K562 (cell line): ENCODE results near the gene SPRED2. TPM values are rescaled to one million over a fixed set of nuclear protein-coding genes. Genes with fewer than 3 reads are reported as not detected.

Experiments
- ARID2 ChIP-seq: fragments of 450-650 bp; IDR thresholded peaks from 2 replicates; pipeline ENCODE4 v1.6.1; 2017; ENCODE audit warnings: antibody characterized with exemption, mild to moderate bottlenecking
- ASH1L ChIP-seq: fragments of 450-650 bp; IDR thresholded peaks from 2 replicates; pipeline ENCODE4 v1.6.1; 2018; ENCODE audit warnings: borderline replicate concordance, mild to moderate bottlenecking, low read depth; ENCODE audit not compliant: partially characterized antibody
- C11orf30 ChIP-seq: fragments of 450-650 bp; IDR thresholded peaks from 2 replicates; pipeline ENCODE4 v1.6.1; 2016; ENCODE audit warnings: low read depth, mild to moderate bottlenecking
- CBX2 ChIP-seq: fragments of 200-600 bp; sonication (generic); IDR thresholded peaks from one replicate; pipeline ENCODE4 v1.6.1; 2012; ENCODE audit warnings: mild to moderate bottlenecking, low read length, inconsistent platforms; ENCODE audit not compliant: insufficient read depth, poor library complexity, severe bottlenecking
- CTBP1 ChIP-seq: fragments of 450-650 bp; IDR thresholded peaks from 2 replicates; pipeline ENCODE4 v1.6.1; 2016; ENCODE audit warnings: borderline replicate concordance
- EP400 ChIP-seq: fragments of 450-650 bp; IDR thresholded peaks from 2 replicates; pipeline ENCODE4 v1.6.1; 2017; ENCODE audit warnings: antibody characterized with exemption, mild to moderate bottlenecking, moderate library complexity
- HDAC1 ChIP-seq, 2 experiments: fragments of 450-650 bp; IDR thresholded peaks; 2 replicates each; pipeline ENCODE4 v1.6.1; 2016 to 2017; ENCODE audit warnings: inconsistent platforms in 1 of 2, mild to moderate bottlenecking in 1 of 2, moderate library complexity in 1 of 2
- HEY1 ChIP-seq: fragments of 250-450 bp; sonication (Bioruptor Pico); IDR thresholded peaks from 2 replicates; pipeline ENCODE4 v1.5.0; 2020; ENCODE audit warnings: mild to moderate bottlenecking, moderate library complexity, borderline replicate concordance
- HMGN3 ChIP-seq: IDR thresholded peaks from 2 replicates; pipeline ENCODE4 v1.6.1; 2011; ENCODE audit warnings: borderline replicate concordance, low read depth, mild to moderate bottlenecking, mixed read lengths, low read length; ENCODE audit not compliant: insufficient read length; ENCODE audit errors: extremely low read depth
- MEF2D ChIP-seq: conservative IDR thresholded peaks from 2 replicates; pipeline ENCODE4 v1.6.1; 2016; ENCODE audit warnings: low read depth, missing genetic modification characterization, missing compliant biosample characterization
- MYC ChIP-seq, 2 experiments: fragments of 250-450 bp in 1 of 2; sonication (Bioruptor Pico) in 1 of 2; IDR thresholded peaks; 2 replicates each; pipeline versions ENCODE4 v1.5.1 to v1.6.1; 2012 to 2021; ENCODE audit warnings: low read depth in 2 of 2, borderline replicate concordance in 1 of 2, improper control_type of control experiment in 1 of 2, low read length in 1 of 2, mild to moderate bottlenecking in 1 of 2, moderate library complexity in 1 of 2
- NCOA4 ChIP-seq: fragments of 450-650 bp; IDR thresholded peaks from 2 replicates; pipeline ENCODE4 v1.6.1; 2018; ENCODE audit warnings: mild to moderate bottlenecking; ENCODE audit not compliant: partially characterized antibody
- RFX1 ChIP-seq: fragments of 450-650 bp; IDR thresholded peaks from 2 replicates; pipeline ENCODE4 v1.6.1; 2016; ENCODE audit warnings: mild to moderate bottlenecking, moderate library complexity
- SMARCA4 ChIP-seq: fragments of 450-650 bp; IDR thresholded peaks from 2 replicates; pipeline ENCODE4 v1.6.1; 2016
- ZEB2 ChIP-seq: fragments of 450-650 bp; IDR thresholded peaks from 2 replicates; pipeline ENCODE4 v1.6.1; 2016
- ZFX ChIP-seq: sonication (generic); formaldehyde crosslinking; IDR thresholded peaks from 2 replicates; pipeline ENCODE4 v1.8.0; 2022; ENCODE audit warnings: mild to moderate bottlenecking, missing genetic modification reagents, moderate library complexity
- polyA plus RNA-seq, 8 experiments: library from polyadenylated mRNA; depleted of rRNA in 4 of 8; stranded (reverse) in 5 of 8; unstranded in 3 of 8; fragments of >200 nt; fragmentation: Nextera tagmentation in 2 of 8; fragmentation: Illumina TruSeq in 1 of 8; extraction: Ambion mirVana in 2 of 8; extraction: Trizol in 1 of 8; gene quantifications; 2 replicates each; pipeline versions ENCODE4 v1.2.1 to v1.2.3, GENCODE V29; 2011 to 2014; ENCODE audit warnings: inconsistent platforms in 1 of 8, missing spikeins in 1 of 8
- total RNA-seq, 7 experiments: library from RNA; depleted of rRNA in 6 of 7; stranded (reverse); fragments of >200 nt in 6 of 7; fragmentation: Illumina TruSeq in 2 of 7; extraction: Trizol in 2 of 7; gene quantifications; 2 replicates each; pipeline versions ENCODE4 v1.2.1 to v1.2.3, GENCODE V29; 2011 to 2021; ENCODE audit warnings: low replicate concordance in 1 of 7
- TF ChIP-seq, protein P1 (sequence below): fragments of 250-450 bp; sonication (Bioruptor Pico); IDR thresholded peaks from 2 replicates; pipeline ENCODE4 v1.8.0; 2021; ENCODE audit warnings: moderate library complexity, mild to moderate bottlenecking, inconsistent platforms
- TF ChIP-seq, protein P2 (sequence below): fragments of 250-450 bp; sonication (Bioruptor Pico); IDR thresholded peaks from 2 replicates; pipeline ENCODE4 v1.5.0; 2021; ENCODE audit warnings: mild to moderate bottlenecking, borderline replicate concordance
- TF ChIP-seq, protein P3 (sequence below), 2 experiments: fragments of 200-800 bp in 1 of 2; sonication (Bioruptor generic) in 1 of 2; sonication (generic) in 1 of 2; formaldehyde crosslinking in 1 of 2; IDR thresholded peaks in 1 of 2; conservative IDR thresholded peaks in 1 of 2; 2 replicates each; pipeline versions ENCODE4 v1.5.0 to v1.6.1; 2016 to 2020; ENCODE audit warnings: missing compliant biosample characterization in 1 of 2, missing genetic modification characterization in 1 of 2, missing genetic modification reagents in 1 of 2
- TF ChIP-seq, protein P4 (sequence below), 2 experiments: IDR thresholded peaks; 2 replicates each; pipeline ENCODE4 v1.6.1; 2011; ENCODE audit warnings: borderline replicate concordance in 1 of 2, control low read depth in 1 of 2, low read depth in 1 of 2, low read length in 1 of 2, mild to moderate bottlenecking in 1 of 2, mixed read lengths in 1 of 2, moderate library complexity in 1 of 2; ENCODE audit not compliant: insufficient read depth in 1 of 2, insufficient read length in 1 of 2, poor library complexity in 1 of 2, severe bottlenecking in 1 of 2; ENCODE audit errors: extremely low read depth in 1 of 2

The SPRED2 gene
- total and polyA plus RNA-seq, 9 of the 15 experiments (the other 6 are each of a cell fraction or from before 2014, with no cell fraction given), result 4.6 to 50.8 (median 14.1) TPM

DNA sequence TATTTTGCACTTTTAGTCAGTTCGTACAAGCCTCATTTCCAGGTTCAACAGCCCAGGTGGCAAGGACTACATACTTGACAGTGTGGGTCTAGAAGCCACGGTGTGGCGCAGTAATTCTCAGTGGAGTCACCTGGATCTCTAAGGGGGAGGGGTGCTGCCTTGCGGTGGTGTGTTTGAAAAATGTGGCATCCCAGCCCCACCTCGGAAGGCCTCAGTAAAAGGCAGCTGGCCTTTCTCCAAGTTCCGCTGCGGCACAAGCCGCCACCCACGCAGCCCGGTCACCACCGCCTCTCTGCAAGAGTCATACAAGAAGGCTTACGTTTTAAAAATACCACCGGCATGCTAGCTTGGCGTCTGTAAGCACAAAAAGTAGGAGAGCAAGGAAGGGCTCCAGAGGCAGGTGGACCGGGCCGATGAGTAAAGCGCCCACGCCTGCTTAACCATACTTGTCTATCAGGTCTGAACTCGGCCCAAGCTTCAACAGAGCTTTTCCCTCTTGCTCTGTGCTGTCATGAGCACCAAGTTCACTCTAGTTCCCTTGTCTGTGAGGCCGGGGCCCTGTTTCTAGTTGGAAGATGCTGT is 49.5 kb downstream of the SPRED2 start (continued):
- TF ChIP-seq NCOA4 (no peak), ZEB2 (peak; percentile 88; the same call in 1 of the 2 replicates), ARID2 (no peak), SMARCA4 (peak; percentile 76), CBX2 (no peak), HDAC1 (IDR thresholded peaks at IDR 0.05) (peak in 1 of 2 experiments; percentile 71; a peak in 1 of 4 replicates), ZFX (CRISPR knock-in tag) (0 out of 2 replicates have a peak, but pooled peaks have one; percentile 50), HMGN3 (peak; percentile 67), MYC (IDR thresholded peaks at IDR 0.05; ENCODE audit: low read depth, low read length) (peak; percentile 78), MYC (CRISPR knock-in tag; IDR thresholded peaks at IDR 0.05; ENCODE audit: borderline replicate concordance, low read depth) (no peak), HEY1 (no peak), ASH1L (no peak), EP400 (peak; percentile 67), C11orf30 (no peak), MEF2D (tag) (no peak), RFX1 (no peak), CTBP1 (peak; percentile 91; the same call in 1 of the 2 replicates)
- TF ChIP-seq, protein P1, sequence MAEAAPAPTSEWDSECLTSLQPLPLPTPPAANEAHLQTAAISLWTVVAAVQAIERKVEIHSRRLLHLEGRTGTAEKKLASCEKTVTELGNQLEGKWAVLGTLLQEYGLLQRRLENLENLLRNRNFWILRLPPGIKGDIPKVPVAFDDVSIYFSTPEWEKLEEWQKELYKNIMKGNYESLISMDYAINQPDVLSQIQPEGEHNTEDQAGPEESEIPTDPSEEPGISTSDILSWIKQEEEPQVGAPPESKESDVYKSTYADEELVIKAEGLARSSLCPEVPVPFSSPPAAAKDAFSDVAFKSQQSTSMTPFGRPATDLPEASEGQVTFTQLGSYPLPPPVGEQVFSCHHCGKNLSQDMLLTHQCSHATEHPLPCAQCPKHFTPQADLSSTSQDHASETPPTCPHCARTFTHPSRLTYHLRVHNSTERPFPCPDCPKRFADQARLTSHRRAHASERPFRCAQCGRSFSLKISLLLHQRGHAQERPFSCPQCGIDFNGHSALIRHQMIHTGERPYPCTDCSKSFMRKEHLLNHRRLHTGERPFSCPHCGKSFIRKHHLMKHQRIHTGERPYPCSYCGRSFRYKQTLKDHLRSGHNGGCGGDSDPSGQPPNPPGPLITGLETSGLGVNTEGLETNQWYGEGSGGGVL, result no peak
- TF ChIP-seq, protein P2, sequence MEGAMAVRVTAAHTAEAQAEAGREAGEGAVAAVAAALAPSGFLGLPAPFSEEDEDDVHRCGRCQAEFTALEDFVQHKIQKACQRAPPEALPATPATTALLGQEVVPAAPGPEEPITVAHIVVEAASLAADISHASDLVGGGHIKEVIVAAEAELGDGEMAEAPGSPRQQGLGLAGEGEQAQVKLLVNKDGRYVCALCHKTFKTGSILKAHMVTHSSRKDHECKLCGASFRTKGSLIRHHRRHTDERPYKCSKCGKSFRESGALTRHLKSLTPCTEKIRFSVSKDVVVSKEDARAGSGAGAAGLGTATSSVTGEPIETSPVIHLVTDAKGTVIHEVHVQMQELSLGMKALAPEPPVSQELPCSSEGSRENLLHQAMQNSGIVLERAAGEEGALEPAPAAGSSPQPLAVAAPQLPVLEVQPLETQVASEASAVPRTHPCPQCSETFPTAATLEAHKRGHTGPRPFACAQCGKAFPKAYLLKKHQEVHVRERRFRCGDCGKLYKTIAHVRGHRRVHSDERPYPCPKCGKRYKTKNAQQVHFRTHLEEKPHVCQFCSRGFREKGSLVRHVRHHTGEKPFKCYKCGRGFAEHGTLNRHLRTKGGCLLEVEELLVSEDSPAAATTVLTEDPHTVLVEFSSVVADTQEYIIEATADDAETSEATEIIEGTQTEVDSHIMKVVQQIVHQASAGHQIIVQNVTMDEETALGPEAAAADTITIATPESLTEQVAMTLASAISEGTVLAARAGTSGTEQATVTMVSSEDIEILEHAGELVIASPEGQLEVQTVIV (CRISPR knock-in tag), result no peak
- TF ChIP-seq, protein P3, sequence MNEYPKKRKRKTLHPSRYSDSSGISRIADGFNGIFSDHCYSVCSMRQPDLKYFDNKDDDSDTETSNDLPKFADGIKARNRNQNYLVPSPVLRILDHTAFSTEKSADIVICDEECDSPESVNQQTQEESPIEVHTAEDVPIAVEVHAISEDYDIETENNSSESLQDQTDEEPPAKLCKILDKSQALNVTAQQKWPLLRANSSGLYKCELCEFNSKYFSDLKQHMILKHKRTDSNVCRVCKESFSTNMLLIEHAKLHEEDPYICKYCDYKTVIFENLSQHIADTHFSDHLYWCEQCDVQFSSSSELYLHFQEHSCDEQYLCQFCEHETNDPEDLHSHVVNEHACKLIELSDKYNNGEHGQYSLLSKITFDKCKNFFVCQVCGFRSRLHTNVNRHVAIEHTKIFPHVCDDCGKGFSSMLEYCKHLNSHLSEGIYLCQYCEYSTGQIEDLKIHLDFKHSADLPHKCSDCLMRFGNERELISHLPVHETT (CRISPR knock-in tag; conservative IDR thresholded peaks at IDR 0.05 in 1 of 2, IDR thresholded peaks at IDR 0.05 in 1 of 2), result no peak; a peak in 1 of 4 replicates
- TF ChIP-seq, protein P4, sequence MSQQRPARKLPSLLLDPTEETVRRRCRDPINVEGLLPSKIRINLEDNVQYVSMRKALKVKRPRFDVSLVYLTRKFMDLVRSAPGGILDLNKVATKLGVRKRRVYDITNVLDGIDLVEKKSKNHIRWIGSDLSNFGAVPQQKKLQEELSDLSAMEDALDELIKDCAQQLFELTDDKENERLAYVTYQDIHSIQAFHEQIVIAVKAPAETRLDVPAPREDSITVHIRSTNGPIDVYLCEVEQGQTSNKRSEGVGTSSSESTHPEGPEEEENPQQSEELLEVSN (IDR thresholded peaks at IDR 0.05; ENCODE audit: borderline replicate concordance in 1 of 2, extremely low read depth in 1 of 2, insufficient read depth in 1 of 2, insufficient read length in 1 of 2, low read depth in 1 of 2, low read length in 1 of 2, poor library complexity in 1 of 2, severe bottlenecking in 1 of 2), result no peak
